HG02885 (cell line): Measurements from ENCODE around the gene TIGAR.

Experiments used
- ATAC-seq: cut with Tn5 transposase; IDR thresholded peaks from one replicate; pipeline ENCODE4 v1.9.1; 2021; ENCODE audit warnings: mild to moderate bottlenecking; ENCODE audit not compliant: unreplicated experiment, poor library complexity

TIGAR gene

GRCh38 chr12:4366090-4366489 is 45.1 kb downstream of the TIGAR start:
- no peak for ATAC-seq

DNA sequence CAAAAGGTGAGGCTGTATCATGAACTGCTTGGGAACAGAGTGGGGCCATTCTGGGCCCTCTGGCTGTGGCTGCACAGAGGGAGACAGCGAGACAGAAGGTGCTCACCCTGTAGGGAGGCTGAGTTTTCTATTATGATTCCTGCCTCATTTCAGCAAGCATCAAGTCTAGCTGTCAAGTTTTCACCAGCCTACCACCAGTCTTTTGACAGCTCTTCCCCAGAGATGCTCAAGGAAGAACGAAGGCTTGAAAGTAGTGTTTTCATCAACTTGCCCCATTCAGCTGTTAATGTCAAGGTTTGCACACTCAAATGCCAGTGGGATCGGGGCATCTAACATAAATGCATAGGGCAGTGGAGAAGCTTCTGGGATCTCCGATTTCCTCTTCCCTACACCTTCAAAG is 48.5 kb downstream of the TIGAR start:
- no peak for ATAC-seq

DNA sequence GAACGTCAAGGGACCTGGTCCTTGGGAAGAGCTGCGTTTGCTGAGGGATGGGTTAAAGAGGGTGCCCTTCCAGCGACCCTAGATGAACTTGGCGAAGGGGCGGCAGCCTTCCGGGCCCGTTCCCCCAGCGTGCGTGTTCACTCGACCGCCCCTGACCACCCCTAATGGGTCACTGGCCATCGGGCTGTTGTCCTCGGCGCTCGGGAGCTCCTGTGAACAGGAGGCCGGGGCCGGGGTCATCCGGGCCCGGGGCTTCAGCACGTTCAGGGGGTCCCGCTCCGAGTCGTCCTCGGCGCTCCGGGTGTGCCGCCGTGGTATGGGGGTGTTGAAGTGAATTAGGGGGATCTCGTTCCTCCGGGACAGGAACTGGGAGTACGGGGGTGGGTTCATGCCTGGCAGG is 49.3 kb downstream of the TIGAR start:
- no peak for ATAC-seq

- ATAC-seq: no peak
Measured at GRCh38 chr12:4372653-4373052, 51.6 kb downstream of the TIGAR start.

- no peak for ATAC-seq
Measured at GRCh38 chr12:4375449-4375848, 54.4 kb downstream of the TIGAR start.

DNA sequence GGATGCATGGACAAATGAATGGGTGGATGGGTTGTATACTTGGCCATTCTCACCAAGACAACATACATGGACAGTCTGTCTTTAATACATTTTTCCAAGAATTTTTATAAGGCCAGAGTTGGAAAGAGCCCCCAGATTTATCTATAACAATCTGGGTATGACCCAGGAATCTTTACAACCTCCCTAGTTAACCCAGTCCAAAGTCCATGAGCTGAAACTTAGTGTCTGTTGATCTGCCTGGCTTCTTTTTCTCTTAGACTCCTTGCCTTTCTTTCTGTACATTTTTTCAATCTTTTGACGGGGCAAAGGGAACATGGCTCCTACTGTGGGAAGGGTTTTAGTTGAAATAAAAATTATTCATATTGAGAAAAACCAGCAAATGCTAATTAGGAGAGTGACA is 57.8 kb downstream of the TIGAR start:
- ATAC-seq: no peak

- ATAC-seq: no peak
Measured at GRCh38 chr12:4379405-4379804, 58.4 kb downstream of the TIGAR start, which contains the start of gene FGF23. Gene FGF23, minus strand, starts transcription at chr12:4379712. Its CDS starts 130 bp downstream, at chr12:4379582.

DNA sequence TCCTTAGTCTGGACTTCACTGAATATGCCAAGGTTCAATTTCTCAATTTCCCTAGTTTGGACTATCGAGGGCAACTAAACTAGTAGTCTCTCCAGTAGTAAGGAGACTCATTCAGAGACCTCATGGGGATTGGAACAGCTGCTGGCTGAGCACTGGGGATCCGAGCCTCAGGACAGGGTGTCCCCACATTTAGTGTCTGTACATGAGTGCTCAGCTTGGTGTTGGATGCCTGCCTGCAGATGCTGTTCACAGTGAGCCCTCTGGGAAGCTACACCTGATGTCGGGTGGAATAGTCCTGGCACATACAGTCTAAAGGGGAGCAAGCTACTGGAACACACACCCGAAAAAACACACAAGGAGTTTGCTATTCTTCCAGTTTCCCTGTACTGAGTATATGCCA is 59.3 kb downstream of the TIGAR start:
- ATAC-seq: no peak

GRCh38 chr12:4383304-4383865 is 62.4 kb downstream of the TIGAR start:
- ATAC-seq: no peak

DNA sequence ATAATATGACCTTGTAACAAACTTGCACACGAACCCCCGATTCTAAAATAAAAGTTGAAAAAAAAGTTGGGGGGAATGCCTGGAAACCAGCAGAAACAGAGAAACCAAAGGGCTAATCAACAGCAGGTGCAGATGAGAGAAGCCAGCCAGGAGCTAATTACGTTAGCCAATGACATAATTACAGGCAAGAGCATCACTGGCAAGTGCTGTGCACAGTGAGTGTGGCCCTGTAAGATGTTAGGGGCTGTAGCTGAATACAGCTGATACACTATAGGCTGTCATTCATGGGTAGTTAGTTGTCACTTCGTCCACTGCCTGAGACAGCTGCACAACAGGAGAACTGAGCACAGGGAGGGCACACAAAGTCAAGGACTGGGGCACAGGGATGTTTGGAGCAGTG is 65.8 kb downstream of the TIGAR start:
- ATAC-seq: no peak

DNA sequence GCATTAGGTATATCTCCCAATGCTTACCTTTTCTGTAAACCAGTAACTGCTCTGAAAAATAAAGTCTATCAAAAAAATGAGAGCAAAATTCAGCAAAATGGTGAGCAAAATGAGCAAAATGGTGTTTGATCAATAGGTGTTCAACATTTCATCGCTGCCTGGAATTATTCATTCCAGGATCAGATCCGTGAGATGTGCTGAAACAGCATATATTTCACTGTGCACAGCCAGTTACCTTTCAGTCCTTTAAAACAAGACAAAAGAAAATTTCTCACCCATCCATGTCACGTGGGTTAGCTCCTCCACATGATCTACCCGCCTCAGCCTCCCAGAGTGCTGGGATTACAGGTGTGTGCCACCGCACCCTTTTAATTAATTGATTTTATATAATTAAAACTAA is 66.6 kb downstream of the TIGAR start:
- ATAC-seq: no peak

GRCh38 chr12:4388032-4388431 is 67.0 kb downstream of the TIGAR start:
- no peak for ATAC-seq

DNA sequence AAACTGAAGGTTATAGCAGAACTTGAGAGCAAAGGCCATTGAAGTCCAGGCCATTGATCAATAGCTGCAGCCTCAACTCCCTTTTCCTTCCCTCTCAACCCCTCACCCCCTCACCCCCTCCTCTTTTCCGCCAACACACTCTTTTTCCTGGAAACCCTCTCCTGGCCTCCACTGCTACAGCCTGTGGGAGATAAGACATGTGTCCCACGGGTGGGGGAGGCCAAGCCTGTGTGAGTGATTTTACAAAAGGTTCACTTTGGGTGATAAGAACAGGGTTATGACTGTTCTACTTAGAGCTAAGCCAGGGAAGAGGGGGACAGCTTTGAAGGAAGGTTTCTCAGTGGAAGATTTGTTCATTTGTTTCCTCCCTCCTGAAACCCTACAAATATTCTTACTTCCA is 67.6 kb downstream of the TIGAR start:
- ATAC-seq: no peak

GRCh38 chr12:4392223-4392742 is 71.3 kb downstream of the TIGAR start:
- no peak for ATAC-seq

DNA sequence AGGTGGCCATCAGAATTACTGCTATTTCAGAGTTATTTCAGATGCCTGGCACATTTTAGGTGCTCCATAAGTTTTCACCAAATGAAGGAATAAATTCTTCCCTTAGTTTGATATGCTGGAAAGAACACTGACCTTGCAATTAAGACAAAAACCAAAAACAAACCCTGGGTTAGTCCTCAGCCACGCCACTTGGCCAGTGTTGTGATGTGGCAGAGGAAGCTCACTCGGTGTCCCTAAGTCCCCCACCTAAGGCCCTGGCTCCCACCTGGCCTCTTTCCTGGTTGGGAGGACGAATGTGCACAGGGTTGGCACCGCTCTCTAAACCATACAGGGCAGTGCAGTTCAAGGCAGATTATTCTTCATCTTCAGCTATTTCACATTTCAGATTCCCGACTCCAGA is 72.2 kb downstream of the TIGAR start:
- no peak for ATAC-seq

GRCh38 chr12:4395818-4396217 is 74.8 kb downstream of the TIGAR start:
- no peak for ATAC-seq

- no peak for ATAC-seq
Measured at GRCh38 chr12:4401117-4401516, 80.1 kb downstream of the TIGAR start.

DNA sequence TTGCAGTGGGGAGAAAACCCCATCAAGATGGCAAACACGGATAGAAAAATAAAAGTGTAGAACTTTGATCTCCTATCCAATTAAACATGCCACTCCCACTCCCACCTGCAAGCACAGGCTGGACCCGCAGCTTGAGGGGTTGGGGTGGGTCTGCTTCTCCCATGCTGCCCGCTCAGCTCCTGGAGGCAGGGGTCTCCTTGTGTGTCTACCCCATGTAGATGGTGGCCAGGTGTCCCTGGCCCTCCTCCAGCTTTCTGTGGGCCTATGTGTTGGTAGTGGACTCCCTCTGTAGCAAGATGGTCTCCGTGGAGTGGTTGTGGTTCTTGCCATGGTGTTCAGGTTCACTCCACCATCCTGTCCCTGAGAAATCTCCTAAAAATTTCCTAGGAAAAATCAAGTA is 82.0 kb downstream of the TIGAR start:
- no peak for ATAC-seq
